ENCODE results near the gene AGTRAP.

- TF ChIP-seq POLR2A (IDR thresholded peaks at IDR 0.05) (no peak), CTCF (IDR thresholded peaks at IDR 0.05) (no peak)
Measured at GRCh38 chr1:11730429-11730891, 5.5 kb upstream of the AGTRAP start.

Measured in breast epithelium (tissue), 3 donors.